Spleen (tissue), 11 donors: ENCODE results near the gene LRRC38. TPM values are rescaled to one million over a fixed set of nuclear protein-coding genes. Genes with fewer than 3 reads are reported as not detected.

Experiments used
- DNase-seq: peaks from one replicate; pipeline ENCODE4 v3.0.0-alpha.2; 2020
- H3K27ac ChIP-seq, 8 donors: fragments of 200-600 bp; sonication (generic) in 7 of 8; 1 replicate in 4 of 8; 2 replicates in 4 of 8; pipeline versions ENCODE4 v1.5.0 to v1.8.0; 2016 to 2021; ENCODE audit warnings: inconsistent platforms in 4 of 8, mild to moderate bottlenecking in 4 of 8, moderate library complexity in 1 of 8
- H3K27me3 ChIP-seq, 7 donors: fragments of 200-600 bp; sonication (generic) in 6 of 7; replicated peaks in 1 of 7; 1 replicate in 4 of 7; 2 replicates in 3 of 7; pipeline versions ENCODE4 v1.5.0 to v1.8.0; 2016 to 2021; ENCODE audit warnings: inconsistent platforms in 3 of 7, mild to moderate bottlenecking in 1 of 7
- H3K36me3 ChIP-seq, 6 donors: fragments of 200-600 bp; sonication (generic) in 5 of 6; 1 replicate in 4 of 6; 2 replicates in 2 of 6; pipeline versions ENCODE4 v1.5.0 to v1.8.0; 2016 to 2021; ENCODE audit warnings: inconsistent platforms in 2 of 6
- H3K4me1 ChIP-seq, 6 donors: fragments of 200-600 bp; sonication (generic) in 5 of 6; 1 replicate in 3 of 6; 2 replicates in 3 of 6; pipeline versions ENCODE4 v1.5.0 to v1.8.0; 2016 to 2021; ENCODE audit warnings: inconsistent platforms in 3 of 6
- H3K4me3 ChIP-seq, 8 donors: fragments of 200-600 bp; sonication (generic) in 7 of 8; 1 replicate in 4 of 8; 2 replicates in 4 of 8; pipeline versions ENCODE4 v1.5.0 to v1.8.0; 2016 to 2021; ENCODE audit warnings: inconsistent platforms in 4 of 8, mild to moderate bottlenecking in 4 of 8, moderate library complexity in 2 of 8
- H3K9me3 ChIP-seq, 8 donors: fragments of 200-600 bp; sonication (generic) in 7 of 8; 1 replicate in 4 of 8; 2 replicates in 4 of 8; pipeline versions ENCODE4 v1.5.0 to v1.8.0; 2016 to 2021; ENCODE audit warnings: inconsistent platforms in 4 of 8
- POLR2A ChIP-seq, 3 donors: fragments of 450-650 bp; IDR thresholded peaks; one replicate each; pipeline ENCODE4 v1.5.1; 2017; ENCODE audit warnings: antibody characterized with exemption in 3 of 3, mild to moderate bottlenecking in 1 of 3
- POLR2AphosphoS5 ChIP-seq, 3 donors: sonication (generic); formaldehyde crosslinking; IDR thresholded peaks; one replicate each; pipeline ENCODE4 v1.5.1; 2017; ENCODE audit warnings: antibody characterized with exemption in 3 of 3
- WGBS, 5 donors: extraction: QIAGEN DNeasy Blood & Tissue Kit in 3 of 5; methylation state at CpG; one replicate each; pipeline versions ENCODE4 v1.1.5 to v1.1.7; 2013 to 2018; 5-methylcytosine and 5-hydroxymethylcytosine counted together
- intact Hi-C: fragments of 100-400 bp; cut with DNase I; formaldehyde crosslinking; loops from one replicate; pipeline ENCODE4 v1.15.0; 2023; ENCODE audit warnings: low total_unique reads
- polyA plus RNA-seq, 3 donors: library from polyadenylated mRNA; stranded (reverse); fragments of 200-250 nt; gene quantifications; one replicate each; pipeline ENCODE4 v1.2.1, GENCODE V29; 2013
- total RNA-seq, 7 donors: library from RNA; depleted of rRNA in 3 of 7; stranded (reverse); fragments of >200 nt in 3 of 7; fragmentation: NEBNext Ultra II Directional in 4 of 7; extraction: Animal tissue kit (Norgen Biotek cat#: 25700) in 4 of 7; gene quantifications; one replicate each; pipeline versions ENCODE4 v1.1.0 to v1.2.1, GENCODE V29; 2016 to 2021
- TF ChIP-seq, protein P1 (sequence below), 11 experiments: fragments of 200-600 bp in 7 of 11; fragments of 450-650 bp in 4 of 11; sonication (generic) in 4 of 11; IDR thresholded peaks in 8 of 11; conservative IDR thresholded peaks in 3 of 11; 1 replicate in 7 of 11; 2 replicates in 4 of 11; pipeline versions ENCODE4 v1.4.0 to v1.8.0; 2016 to 2021; ENCODE audit warnings: antibody characterized with exemption in 11 of 11, inconsistent platforms in 4 of 11, mild to moderate bottlenecking in 1 of 11
- donor health status: healthy with polysubstance abuse.
- donor health status: DM: no; HTN: no; CAD: no; lungs with moderate emphysema.
- donor health status: DM: no; HTN: no; CAD: no.
- donor health status: Bipolar disorder and iron deficiency.
- donor health status: healthy.
- donor health status: DM: no; HTN: no; CAD: no.
- donor health status: DM: yes; HTN: yes; CAD: no.

The LRRC38 gene
- total and polyA plus RNA-seq, 10 donors = 0.03 to 0.28 TPM; not detected in 8

- H3K4me1 ChIP-seq = no peaks in the 10 kb centered on the region
- WGBS, 5 donors = 85 to 92% (median 86%) methylated on average over 6 of the region's 6 CpGs
- DNase-seq = no peak
- no peaks in the 10 kb centered on the region for H3K9me3 ChIP-seq
- no peak overlapping the region for H3K27ac ChIP-seq
- H3K27me3 ChIP-seq = peaks cover 0 to 31% (median 0%) of the 10 kb centered on the region in 7 donors
- intact Hi-C loops = no loop called here
- H3K36me3 ChIP-seq = no peaks in the 10 kb centered on the region
- no peak overlapping the region for H3K4me3 ChIP-seq
- TF ChIP-seq, protein P1, sequence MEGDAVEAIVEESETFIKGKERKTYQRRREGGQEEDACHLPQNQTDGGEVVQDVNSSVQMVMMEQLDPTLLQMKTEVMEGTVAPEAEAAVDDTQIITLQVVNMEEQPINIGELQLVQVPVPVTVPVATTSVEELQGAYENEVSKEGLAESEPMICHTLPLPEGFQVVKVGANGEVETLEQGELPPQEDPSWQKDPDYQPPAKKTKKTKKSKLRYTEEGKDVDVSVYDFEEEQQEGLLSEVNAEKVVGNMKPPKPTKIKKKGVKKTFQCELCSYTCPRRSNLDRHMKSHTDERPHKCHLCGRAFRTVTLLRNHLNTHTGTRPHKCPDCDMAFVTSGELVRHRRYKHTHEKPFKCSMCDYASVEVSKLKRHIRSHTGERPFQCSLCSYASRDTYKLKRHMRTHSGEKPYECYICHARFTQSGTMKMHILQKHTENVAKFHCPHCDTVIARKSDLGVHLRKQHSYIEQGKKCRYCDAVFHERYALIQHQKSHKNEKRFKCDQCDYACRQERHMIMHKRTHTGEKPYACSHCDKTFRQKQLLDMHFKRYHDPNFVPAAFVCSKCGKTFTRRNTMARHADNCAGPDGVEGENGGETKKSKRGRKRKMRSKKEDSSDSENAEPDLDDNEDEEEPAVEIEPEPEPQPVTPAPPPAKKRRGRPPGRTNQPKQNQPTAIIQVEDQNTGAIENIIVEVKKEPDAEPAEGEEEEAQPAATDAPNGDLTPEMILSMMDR (IDR thresholded peaks at IDR 0.05 in 8 of 11, conservative IDR thresholded peaks at IDR 0.05 in 3 of 11) = no peak
- TF ChIP-seq POLR2A (IDR thresholded peaks at IDR 0.05) (no peak), POLR2AphosphoS5 (IDR thresholded peaks at IDR 0.05) (no peak)
Observed at GRCh38 chr1:13535227-13535626, 21.4 kb upstream of the LRRC38 start.

DNA sequence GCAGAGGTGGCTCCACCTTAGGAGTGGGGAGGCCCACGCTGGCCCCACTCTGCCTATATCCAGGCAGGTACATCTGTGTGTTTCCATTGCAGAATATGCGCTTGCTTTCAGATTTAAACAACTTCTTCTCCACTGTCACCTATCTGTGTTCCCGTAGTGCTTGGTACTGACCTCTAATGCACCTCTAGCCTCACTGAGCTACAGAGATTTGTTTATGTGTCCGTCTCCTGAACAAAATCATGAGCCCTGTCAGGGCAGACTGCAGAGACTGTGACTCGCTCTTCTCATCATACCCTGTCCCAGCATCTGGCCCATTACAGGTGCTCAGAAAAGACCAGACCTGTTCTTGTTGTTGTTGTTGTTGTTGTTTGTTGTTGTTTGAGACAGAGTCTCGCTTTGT lies 14.5 kb upstream of the LRRC38 start:
- WGBS, 5 donors = 71 to 81% (median 77%) methylated on average over 6 of the region's 6 CpGs
- Histone ChIP-seq H3K4me1 (no peaks in the 10 kb centered on the region), H3K4me3 (no peak overlapping the region), H3K27ac (no peak overlapping the region), H3K36me3 (no peaks in the 10 kb centered on the region), H3K27me3 (peaks cover 0 to 24% (median 0%) of the 10 kb centered on the region in 7 donors), H3K9me3 (peaks cover 0 to 12% (median 0%) of the 10 kb centered on the region in 8 donors)
- TF ChIP-seq POLR2AphosphoS5 (IDR thresholded peaks at IDR 0.05) (no peak), POLR2A (IDR thresholded peaks at IDR 0.05) (no peak)
- TF ChIP-seq, protein P1 (IDR thresholded peaks at IDR 0.05 in 8 of 11, conservative IDR thresholded peaks at IDR 0.05 in 3 of 11) = no peak
- DNase-seq = no peak
- intact Hi-C loops = no loop called here

DNA sequence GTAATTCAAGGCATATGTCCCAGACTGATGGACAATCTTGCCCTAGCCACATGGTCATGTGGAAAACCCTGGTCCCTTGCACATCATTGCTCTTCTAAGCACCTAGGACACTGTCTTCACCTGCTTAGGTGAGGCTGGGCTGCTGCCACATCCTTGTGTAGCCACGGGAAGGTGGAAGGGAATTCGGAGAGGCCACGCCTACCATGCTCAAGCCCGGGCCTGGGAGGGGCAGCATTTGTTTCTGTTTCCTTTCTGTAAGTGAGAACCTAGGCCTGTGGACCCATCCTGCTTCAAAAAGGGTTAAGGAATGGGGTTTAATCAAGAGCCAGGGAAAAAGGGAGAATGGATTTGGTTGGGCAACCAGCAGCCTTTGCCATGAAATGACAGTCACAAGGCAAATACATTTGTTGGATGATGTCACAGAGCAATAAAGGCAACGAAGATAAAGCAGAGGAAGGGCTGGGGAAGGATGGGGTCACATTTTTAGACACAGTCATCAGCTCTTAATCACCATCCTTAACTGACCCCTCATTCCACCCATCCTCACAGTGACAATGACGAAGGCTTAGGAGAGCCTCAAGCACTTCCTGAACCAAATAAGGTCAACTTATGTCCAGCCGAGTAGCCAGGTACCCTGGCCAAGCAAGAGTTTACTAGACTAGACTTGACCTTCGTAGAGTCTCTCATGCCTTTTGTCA lies 10.1 kb upstream of the LRRC38 start:
- WGBS, 5 donors = 54 to 62% (median 57%) methylated on average over 8 of the region's 8 CpGs
- intact Hi-C loops = no loop called here
- Histone ChIP-seq H3K4me3 (no peak overlapping the region), H3K27me3 (peaks cover 0 to 38% (median 0%) of the 10 kb centered on the region in 7 donors), H3K36me3 (no peaks in the 10 kb centered on the region), H3K9me3 (peaks cover 0 to 17% (median 2%) of the 10 kb centered on the region in 8 donors), H3K4me1 (no peaks in the 10 kb centered on the region), H3K27ac (no peak overlapping the region)
- TF ChIP-seq POLR2AphosphoS5 (IDR thresholded peaks at IDR 0.05) (no peak), POLR2A (IDR thresholded peaks at IDR 0.05) (no peak)
- TF ChIP-seq, protein P1 (IDR thresholded peaks at IDR 0.05 in 8 of 11, conservative IDR thresholded peaks at IDR 0.05 in 3 of 11) = no peak
- DNase-seq = no peak

- H3K27ac ChIP-seq = no peak overlapping the region
- peaks cover 0 to 67% (median 10%) of the 10 kb centered on the region in 7 donors for H3K27me3 ChIP-seq
- H3K4me1 ChIP-seq = no peaks in the 10 kb centered on the region
- DNase-seq = no peak
- H3K4me3 ChIP-seq = no peak overlapping the region
- peaks cover 0 to 16% (median 3%) of the 10 kb centered on the region in 8 donors for H3K9me3 ChIP-seq
- H3K36me3 ChIP-seq = no peaks in the 10 kb centered on the region
- 84 to 93% (median 89%) methylated on average over 12 of the region's 12 CpGs for whole genome bisulfite sequencing, 5 donors
- TF ChIP-seq POLR2A (IDR thresholded peaks at IDR 0.05) (no peak), POLR2AphosphoS5 (IDR thresholded peaks at IDR 0.05) (no peak)
- TF ChIP-seq, protein P1 (IDR thresholded peaks at IDR 0.05 in 8 of 11, conservative IDR thresholded peaks at IDR 0.05 in 3 of 11) = no peak
- intact Hi-C loops = no loop called here
Observed at GRCh38 chr1:13520985-13521384, 7.2 kb upstream of the LRRC38 start.
